Keratinocyte (primary cell): ENCODE data around the gene DHDH.

Experiments
- EZH2 ChIP-seq: IDR thresholded peaks from one replicate; pipeline ENCODE4 v1.6.1; 2012; ENCODE audit warnings: inconsistent platforms, mild to moderate bottlenecking, low read length, moderate library complexity
- TF ChIP-seq, protein P1 (sequence below), 3 experiments: IDR thresholded peaks in 1 of 3; conservative IDR thresholded peaks in 1 of 3; optimal IDR thresholded peaks in 1 of 3; 2 replicates in 2 of 3; 3 replicates in 1 of 3; pipeline versions ENCODE3 to v1.5.1; 2011; ENCODE audit warnings: low read length in 3 of 3, mild to moderate bottlenecking in 3 of 3, moderate library complexity in 2 of 3, control low read depth in 1 of 3, inconsistent platforms in 1 of 3; ENCODE audit not compliant: insufficient read depth in 2 of 3; ENCODE audit errors: extremely low read depth in 1 of 3

DNA sequence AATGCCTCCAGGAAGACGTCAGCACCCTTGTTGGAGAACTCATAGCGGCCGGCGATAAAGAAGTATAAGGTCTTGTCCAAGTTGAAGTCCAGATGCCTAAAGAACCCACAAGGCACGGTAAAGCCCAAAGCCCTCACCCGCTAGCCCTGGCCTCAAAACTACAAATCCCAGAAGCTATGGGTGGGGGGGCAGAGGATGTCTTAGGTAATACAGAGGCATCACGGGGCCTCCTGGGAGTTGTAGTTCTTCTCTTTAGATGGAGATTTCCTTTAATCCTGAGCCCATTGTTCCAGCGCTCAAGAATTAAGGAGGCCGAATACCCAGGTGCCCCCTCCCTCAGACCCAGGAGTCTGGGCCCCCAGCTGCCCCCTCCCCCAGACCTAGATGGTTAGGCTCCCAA, 48.8 kb downstream of the DHDH start:
- TF ChIP-seq EZH2: no peak
- TF ChIP-seq, protein P1, sequence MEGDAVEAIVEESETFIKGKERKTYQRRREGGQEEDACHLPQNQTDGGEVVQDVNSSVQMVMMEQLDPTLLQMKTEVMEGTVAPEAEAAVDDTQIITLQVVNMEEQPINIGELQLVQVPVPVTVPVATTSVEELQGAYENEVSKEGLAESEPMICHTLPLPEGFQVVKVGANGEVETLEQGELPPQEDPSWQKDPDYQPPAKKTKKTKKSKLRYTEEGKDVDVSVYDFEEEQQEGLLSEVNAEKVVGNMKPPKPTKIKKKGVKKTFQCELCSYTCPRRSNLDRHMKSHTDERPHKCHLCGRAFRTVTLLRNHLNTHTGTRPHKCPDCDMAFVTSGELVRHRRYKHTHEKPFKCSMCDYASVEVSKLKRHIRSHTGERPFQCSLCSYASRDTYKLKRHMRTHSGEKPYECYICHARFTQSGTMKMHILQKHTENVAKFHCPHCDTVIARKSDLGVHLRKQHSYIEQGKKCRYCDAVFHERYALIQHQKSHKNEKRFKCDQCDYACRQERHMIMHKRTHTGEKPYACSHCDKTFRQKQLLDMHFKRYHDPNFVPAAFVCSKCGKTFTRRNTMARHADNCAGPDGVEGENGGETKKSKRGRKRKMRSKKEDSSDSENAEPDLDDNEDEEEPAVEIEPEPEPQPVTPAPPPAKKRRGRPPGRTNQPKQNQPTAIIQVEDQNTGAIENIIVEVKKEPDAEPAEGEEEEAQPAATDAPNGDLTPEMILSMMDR (optimal IDR thresholded peaks at IDR 0.05 in 1 of 3, IDR thresholded peaks at IDR 0.05 in 1 of 3, conservative IDR thresholded peaks at IDR 0.05 in 1 of 3; ENCODE audit: extremely low read depth in 1 of 3, insufficient read depth in 2 of 3, low read length in 3 of 3): no peak
